SU-DHL-6 (cell line): Measurements from ENCODE around the gene THG1L.

Experiments used
- EZH2phosphoT487 ChIP-seq: fragments of 200-600 bp; sonication (generic), shearing (Covaris generic); conservative IDR thresholded peaks from 2 replicates; pipeline ENCODE4 v1.6.1; 2018; ENCODE audit warnings: mild to moderate bottlenecking, antibody characterized with exemption, low read length, moderate library complexity, mixed read lengths
- TF ChIP-seq, protein P1 (sequence below): fragments of 200-600 bp; sonication (generic); IDR thresholded peaks from one replicate; pipeline ENCODE4 v1.5.1; 2017; ENCODE audit warnings: antibody characterized with exemption, mild to moderate bottlenecking, low read length, moderate library complexity; ENCODE audit not compliant: insufficient read depth, poor library complexity, severe bottlenecking

DNA sequence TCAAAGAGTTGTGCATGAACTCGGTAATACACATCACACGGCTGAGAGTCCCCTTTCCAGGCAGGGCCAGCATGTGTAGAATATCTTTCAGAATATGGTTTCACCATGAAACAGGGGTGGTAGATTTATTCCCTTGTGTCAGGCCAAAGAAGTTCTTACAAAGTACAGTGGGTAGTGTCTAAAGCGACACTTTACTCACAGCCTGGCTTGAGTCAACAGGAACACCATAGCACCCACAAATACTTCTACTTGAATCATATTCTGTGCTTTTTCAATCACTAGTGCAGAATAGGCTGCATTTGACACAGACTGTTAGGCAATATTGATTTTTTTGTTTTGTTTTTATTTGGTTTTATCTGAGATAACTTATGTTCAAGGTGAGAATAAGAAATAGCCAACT, 24.9 kb downstream of the THG1L start:
- TF ChIP-seq, protein P1, sequence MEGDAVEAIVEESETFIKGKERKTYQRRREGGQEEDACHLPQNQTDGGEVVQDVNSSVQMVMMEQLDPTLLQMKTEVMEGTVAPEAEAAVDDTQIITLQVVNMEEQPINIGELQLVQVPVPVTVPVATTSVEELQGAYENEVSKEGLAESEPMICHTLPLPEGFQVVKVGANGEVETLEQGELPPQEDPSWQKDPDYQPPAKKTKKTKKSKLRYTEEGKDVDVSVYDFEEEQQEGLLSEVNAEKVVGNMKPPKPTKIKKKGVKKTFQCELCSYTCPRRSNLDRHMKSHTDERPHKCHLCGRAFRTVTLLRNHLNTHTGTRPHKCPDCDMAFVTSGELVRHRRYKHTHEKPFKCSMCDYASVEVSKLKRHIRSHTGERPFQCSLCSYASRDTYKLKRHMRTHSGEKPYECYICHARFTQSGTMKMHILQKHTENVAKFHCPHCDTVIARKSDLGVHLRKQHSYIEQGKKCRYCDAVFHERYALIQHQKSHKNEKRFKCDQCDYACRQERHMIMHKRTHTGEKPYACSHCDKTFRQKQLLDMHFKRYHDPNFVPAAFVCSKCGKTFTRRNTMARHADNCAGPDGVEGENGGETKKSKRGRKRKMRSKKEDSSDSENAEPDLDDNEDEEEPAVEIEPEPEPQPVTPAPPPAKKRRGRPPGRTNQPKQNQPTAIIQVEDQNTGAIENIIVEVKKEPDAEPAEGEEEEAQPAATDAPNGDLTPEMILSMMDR: no peak
- TF ChIP-seq EZH2phosphoT487: no peak
